Inflammatory macrophage treated with lipopolysaccharide for 1 hour (primary cell): ENCODE measurements around the gene ENTPD2.

Experiments used
- DNase-seq, 2 donors: peaks; one replicate each; pipeline ENCODE4 v3.0.0-alpha.2; 2020 to 2022

ENTPD2 gene

DNA sequence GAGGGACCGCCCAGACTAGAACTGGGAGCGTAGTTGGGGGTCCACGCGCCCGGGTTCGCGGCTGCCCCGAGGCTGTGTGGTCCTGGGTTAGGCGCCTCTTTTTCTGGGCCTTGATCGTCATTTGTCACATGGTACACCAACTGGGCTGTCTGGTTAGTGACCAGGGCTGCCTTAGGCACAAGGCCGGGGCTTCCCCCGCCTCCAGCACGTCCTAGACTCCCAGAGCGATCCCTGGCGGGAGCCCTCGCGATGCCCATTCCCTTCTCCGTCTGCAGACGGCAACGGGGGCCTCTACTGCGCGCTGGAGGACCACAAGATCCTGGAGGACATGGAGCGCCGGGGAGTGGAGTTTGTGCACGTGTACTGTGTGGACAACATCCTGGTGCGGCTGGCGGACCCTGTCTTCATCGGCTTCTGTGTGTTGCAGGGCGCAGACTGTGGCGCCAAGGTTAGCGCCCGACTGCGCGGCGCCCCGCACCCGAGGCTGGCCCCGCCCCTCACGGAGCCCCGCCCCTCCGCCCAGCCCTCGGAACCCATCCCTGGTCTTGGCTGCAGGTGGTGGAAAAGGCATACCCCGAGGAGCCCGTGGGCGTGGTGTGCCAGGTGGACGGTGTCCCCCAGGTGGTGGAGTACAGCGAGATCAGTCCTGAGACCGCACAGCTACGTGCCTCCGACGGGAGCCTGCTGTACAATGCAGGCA, 25.0 kb upstream of the ENTPD2 start:
- no peak for DNase-seq

- DNase-seq: no peak
Measured at GRCh38 chr9:137077758-137078693, 24.2 kb upstream of the ENTPD2 start.

DNA sequence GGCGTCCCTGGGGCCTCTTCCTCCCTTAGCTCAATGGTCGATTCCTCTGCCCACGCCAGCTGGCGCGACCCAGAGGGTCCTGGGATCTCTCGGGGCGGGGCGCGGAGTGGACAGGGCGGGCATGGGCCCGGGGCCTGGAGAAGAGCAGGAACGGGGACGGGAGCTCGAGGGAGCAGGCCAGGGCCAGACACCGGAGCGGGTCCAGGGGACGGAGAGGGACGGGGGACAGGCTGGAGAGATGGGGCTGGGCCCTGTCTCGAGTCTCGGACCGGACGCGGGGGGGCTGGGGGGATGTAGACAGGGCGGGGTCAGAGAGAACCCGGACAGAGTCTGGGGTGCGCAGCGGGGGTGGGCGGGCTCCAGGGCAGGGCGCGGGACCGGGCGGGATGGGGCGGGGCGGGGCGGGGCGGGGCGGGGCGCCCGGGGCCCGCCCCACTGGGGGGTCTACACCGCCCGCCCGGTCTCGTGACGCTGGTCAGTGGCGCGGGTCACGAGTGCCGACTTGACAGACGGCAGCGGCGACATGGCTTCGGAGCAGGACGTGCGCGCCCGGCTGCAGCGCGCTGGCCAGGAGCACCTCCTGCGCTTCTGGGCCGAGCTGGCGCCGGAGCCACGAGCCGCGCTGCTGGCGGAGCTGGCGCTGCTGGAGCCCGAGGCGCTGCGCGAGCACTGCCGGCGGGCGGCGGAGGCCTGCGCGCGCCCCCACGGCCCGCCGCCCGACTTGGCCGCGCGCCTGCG, 23.3 kb upstream of the ENTPD2 start, which contains the start of gene UAP1L1:
Gene UAP1L1 (plus strand): TSS at position 508 of the 738 bp plus-strand sequence. CDS start 16 bp downstream, at position 524.
- DNase-seq: peak; percentile 51 to 68

DNA sequence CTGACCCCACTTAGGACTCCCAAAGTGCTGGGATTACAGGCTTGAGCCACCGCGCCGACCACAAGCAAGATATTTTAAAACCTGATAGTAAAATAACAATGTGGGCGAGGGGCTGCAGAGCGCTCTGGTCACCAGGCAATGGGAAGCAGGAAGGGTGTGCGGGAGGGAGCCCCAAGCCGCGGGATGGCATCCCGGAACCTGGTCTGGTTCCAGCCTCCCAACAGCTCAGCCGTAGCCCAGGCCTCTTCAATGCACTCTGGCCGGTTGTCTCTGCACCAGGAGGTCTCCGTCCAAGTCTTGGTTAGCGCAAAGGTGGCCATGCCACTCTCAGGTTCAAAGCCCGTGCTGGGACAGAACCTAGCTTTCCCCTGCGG, 22.8 kb upstream of the ENTPD2 start:
- DNase-seq: no peak

- DNase-seq: peak; percentile 41 to 59
Measured at GRCh38 chr9:137075275-137075775, 21.5 kb upstream of the ENTPD2 start.

DNA sequence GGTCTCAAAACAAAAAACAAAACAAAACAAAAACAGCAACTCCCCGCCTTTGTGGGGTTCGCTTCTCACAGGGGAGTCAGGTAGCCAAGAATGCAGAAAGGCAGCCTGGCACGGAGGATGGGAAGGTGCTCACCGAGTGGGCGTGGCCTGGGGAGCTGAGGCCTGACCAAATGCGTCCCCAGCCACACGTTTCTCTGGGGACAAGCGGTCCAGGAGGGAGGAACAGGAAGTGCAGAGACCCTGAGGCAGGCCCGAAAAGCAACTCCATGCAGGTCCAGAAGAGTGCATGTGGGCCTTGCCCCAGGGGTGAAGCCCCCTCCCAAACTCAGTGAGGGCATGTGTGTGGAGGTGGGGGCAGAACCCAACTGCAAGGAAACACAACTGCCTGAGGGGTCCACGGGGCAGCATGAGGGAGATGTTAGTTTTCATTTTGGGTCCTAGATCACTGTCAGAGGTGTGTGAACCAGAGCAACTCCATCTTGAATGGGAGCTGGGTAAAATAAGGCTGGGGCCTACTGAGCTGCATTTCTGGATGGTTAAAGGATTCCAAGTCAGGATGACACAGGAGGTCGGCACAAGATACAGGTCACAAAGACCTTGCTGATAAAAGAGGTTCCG, 20.9 kb upstream of the ENTPD2 start:
- no peak for DNase-seq

DNA sequence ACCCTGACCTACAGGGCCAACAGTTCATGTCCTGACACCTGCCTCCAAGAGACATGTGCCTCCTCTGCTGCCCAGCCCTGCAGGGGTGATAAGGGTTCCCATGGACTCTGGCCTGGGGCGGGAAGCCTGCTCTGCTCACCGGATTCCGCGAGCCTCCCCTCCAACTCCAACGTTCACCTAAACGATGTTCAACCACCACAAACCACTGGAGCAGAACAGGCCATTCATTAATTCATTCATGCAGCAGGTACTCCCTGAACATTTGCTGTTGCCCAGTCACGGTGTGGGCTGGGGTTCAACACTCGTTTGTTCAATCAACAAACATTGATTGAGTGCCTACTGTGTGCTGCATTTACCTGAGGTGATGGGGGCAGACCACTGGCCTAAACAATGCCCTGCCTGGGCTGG, 20.1 kb upstream of the ENTPD2 start:
- no peak for DNase-seq

DNA sequence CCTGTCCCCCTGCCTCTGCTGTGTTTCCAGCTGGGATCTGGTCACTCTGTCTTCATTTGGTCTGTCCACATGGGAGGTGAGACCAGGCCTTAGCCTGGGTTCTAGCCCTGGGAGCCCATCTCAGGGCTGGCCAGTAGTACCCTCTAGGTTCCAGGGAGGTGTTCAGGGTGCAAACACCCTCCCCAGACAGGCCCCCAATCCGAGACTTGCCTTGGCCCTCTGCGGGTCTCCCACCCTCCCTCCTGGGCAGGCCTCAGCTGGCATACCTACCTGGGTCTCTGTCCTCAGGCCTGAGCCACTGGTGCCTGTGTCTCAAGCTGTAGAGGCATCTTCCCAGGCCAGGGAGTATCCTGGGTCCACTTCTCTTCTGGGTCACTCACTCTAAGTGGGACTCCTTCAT, 17.4 kb upstream of the ENTPD2 start:
- DNase-seq: no peak

GRCh38 chr9:137070906-137071275, 17.0 kb upstream of the ENTPD2 start:
- no peak for DNase-seq

DNA sequence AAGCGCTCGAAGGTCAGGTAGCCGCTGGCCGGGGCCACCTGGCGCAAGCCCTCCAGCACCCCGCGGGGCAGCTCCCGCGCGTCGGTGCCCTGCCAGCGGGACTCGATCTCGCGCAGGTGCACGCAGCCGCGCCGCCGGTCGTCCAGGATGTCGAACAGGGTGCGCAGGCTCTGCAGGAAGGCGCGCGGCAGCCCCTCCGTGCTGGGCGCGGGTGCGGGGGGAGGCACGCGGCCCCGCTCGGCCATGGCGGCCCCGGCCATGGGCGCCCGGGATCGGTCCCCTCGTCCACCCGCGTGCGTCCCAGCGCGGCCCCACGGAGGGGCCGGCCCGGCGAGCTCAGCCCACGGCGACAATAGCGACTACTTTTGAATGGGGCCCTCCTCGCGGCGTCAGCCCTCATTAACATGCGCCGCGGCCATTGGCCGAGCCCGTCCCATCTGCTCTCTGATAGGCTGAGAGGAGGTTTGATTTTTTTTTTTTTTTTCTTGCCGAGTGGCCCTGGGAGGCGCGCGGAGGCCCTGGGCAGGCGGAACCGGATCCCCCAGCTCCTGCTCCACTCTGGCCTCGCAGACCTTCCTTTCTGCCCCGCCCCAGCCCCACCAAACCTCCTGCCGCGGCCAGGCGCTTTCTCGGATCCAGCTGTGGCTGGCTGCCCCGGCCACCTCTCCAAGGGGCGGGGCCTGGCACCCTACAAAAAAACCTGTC, 16.5 kb upstream of the ENTPD2 start, which contains the start of gene SAPCD2:
Gene SAPCD2 (minus strand): TSS at position 357 of the 705 bp plus-strand sequence. CDS start 97 bp downstream, at position 260.
- DNase-seq: peak; percentile 86 to 89

DNA sequence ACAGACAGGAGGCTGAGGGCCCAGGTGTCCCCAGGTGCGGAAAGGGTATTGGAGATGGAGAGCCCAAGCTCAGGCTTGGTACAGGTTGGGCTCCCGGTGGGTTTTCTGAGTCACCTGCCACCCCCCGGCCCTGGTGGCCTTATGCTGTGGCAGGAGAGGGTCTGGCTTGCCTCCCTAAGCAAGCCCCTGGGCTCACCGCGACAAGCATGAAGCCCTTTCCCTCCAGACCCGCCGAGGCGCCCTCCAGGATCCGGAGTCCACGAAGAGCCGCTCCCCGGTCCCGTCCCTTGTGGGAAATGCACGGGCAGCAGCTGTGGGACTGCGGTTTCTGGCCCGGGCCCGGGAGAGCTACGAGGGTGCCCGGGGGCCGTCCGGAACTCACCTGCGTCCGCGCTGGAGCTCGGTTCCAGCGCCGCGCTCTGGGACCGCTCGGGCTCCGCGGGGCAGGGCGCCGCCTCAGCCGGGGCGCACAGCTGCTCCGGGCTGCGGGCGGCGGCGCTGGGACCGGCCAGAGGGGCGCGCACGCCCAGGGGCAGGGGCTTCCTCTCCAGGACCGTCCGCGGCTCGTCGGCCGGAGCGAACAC, 15.7 kb upstream of the ENTPD2 start:
- no peak for DNase-seq

DNA sequence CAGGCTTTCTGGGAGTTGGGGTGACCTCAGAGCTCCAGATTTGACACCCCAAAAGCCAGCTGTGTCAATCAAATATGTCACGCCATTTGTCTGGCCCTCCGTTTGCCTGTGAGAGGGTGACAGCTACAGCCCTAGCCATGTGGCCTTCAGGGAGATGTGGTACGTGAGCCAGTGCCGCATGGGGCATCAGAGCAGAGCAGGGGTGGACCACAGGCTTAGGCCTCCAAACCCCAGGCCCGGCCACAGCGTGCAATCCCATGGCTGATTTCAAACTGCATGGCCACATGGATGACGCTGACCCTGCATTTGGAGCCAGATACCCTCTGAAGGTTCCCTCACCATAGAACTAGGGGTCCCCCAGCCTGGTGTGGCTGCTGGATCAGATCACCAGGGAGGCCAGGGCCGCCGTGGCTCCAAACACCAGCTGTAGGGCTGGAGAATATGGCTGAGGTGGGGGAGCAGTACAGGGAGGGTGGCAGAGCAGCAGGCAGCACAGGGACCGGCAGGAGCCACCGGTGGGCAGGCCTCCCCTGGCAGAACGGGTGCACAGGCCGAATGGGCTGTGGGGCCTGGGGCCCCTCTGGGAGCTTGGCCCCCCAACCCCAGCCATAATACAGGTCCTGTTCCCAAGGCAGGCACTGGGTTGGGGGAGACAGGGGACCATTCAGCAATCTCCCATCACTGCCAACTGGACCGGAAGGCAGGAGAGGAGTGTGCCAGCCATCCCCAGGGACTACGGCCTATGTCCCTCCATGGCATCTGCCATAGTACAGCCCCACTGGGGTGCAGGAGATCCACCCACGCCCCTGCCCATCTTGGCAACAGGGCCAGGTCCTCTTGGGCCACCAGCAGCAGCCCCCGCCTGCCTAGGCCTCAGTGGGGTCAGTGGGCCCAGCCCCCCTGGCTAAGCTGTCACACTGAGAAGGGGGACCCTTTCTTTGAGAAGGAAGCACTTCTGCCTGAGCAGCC, 15.0 kb upstream of the ENTPD2 start:
- no peak for DNase-seq

DNA sequence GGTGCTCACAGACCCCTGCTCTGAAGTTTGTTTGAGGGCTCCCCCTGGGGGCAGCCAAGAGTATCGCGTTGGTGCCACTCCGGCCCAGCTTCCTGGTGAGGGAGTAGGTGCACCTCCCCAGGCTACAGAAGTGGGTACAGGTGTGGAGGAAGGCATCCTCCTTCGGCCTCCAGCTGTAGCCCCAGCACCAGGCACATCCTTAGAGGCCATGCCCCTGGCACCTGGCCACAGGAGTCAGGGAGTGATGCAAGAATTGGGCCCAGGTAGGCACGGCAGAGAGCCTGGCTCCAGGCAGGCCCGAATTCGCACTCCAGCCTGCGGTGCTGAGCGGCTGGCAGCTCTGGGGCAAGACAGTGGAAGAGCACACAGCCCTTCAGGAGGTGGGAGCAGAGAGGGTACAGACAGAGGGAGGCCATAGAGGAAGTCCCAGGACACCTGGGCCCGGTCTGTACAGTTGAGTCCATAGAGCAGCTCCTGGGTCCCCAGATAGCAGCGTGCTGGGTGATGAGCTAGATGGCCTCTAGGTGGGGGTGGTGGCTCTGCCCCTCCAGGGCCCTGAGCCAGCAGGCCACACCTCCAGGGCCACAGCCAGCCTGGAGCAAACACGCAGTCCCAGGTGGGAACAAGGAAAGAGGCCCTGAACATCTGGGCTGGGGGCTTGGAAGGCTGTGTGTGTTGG, 14.1 kb upstream of the ENTPD2 start:
- peak; percentile 65 to 88 for DNase-seq

- no peak for DNase-seq
Measured at GRCh38 chr9:137066096-137066861, 12.4 kb upstream of the ENTPD2 start.

- no peak for DNase-seq
Measured at GRCh38 chr9:137065336-137065967, 11.6 kb upstream of the ENTPD2 start.

DNA sequence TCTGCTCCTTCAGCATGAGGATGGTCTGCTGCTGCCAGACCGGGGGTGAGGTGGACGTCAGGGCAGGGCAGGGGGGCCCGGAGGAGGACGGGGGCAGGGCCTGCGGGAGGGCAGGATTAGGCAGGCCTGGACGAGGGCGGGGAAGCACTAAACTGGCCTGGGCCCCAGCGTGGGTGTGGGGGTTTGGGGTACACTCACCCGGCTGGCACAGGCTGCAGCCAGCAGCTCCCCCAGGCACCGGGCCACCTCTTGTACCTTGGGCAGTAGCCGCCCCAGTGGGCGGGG, 11.0 kb upstream of the ENTPD2 start:
- DNase-seq: no peak

DNA sequence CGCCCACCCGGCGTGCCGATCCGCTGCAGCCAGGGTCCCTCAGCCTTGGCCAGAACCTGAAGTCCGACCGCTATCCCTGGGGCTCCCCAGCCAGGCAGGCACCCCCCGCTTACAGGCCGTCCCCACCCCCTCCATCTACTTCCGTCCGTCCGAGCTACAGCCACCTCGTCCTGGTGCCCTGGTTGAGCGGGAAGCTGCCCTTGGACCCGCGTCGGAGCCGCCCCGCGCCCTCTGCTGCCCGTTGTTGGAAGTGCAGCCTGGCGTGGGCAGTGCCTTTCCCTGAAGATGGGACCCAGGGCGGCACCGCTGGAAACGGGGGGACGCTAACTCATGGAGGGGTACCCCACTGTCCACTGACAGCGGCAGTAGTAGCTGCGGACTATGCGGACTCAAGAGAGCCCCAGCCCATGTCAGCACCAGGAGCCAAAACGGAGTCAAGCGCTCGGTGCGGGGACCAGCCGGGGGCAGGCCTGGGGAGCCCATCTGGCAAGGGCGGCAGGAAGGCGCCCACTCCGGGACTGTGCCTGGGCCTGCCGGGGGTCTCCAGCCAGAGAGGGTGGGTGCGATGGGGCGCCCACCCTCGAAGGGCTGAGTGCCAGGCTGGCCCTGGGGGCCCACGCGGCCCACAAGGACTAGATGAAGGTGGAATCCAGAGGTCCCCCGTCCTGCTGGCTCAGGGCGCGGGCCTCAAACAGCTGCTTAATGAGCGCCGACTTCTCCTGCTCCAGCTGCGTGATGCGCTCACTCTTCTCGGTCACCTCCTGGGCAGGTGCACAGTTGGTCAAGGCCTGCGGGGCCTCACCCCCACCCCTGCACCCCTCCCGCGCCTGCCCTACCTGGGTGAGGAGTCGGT, 10.4 kb upstream of the ENTPD2 start:
- peak in 1 of 2 donors; percentile 87 for DNase-seq
